Peyer's patch (tissue), 4 donors: ENCODE data around the gene IQGAP3.

Experiments
- POLR2A ChIP-seq, 2 donors: fragments of 450-650 bp; IDR thresholded peaks; one replicate each; pipeline ENCODE4 v1.5.1; 2017; ENCODE audit warnings: antibody characterized with exemption in 2 of 2, mild to moderate bottlenecking in 2 of 2, moderate library complexity in 2 of 2
- TF ChIP-seq, protein P1 (sequence below), 6 experiments: fragments of 450-650 bp in 4 of 6; fragments of 200-600 bp in 2 of 6; sonication (generic) in 1 of 6; IDR thresholded peaks; one replicate each; pipeline ENCODE4 v1.5.1; 2017 to 2019; ENCODE audit warnings: antibody characterized with exemption in 6 of 6, mild to moderate bottlenecking in 3 of 6, moderate library complexity in 1 of 6

DNA sequence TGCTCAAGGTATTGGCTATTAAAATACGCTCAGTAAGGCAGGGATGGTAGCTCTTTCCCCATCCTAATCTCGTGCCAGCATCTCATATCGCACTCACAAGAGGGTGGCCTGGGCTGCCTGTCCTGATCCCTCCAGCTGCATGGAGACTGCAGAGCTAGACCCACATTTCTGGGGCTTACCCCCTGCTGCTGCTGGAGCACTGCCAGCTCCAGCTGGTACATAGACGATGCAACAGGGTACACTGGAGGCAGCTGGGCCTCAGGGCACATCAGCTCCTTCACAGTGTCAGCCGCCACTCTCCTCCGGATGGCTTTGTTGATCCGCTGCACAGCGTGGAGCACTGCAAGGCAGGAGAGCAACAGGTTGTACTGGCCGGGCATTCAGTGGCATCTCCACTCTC lies 16.0 kb downstream of the IQGAP3 start:
- no peak for TF ChIP-seq POLR2A (IDR thresholded peaks at IDR 0.05)
- TF ChIP-seq, protein P1, sequence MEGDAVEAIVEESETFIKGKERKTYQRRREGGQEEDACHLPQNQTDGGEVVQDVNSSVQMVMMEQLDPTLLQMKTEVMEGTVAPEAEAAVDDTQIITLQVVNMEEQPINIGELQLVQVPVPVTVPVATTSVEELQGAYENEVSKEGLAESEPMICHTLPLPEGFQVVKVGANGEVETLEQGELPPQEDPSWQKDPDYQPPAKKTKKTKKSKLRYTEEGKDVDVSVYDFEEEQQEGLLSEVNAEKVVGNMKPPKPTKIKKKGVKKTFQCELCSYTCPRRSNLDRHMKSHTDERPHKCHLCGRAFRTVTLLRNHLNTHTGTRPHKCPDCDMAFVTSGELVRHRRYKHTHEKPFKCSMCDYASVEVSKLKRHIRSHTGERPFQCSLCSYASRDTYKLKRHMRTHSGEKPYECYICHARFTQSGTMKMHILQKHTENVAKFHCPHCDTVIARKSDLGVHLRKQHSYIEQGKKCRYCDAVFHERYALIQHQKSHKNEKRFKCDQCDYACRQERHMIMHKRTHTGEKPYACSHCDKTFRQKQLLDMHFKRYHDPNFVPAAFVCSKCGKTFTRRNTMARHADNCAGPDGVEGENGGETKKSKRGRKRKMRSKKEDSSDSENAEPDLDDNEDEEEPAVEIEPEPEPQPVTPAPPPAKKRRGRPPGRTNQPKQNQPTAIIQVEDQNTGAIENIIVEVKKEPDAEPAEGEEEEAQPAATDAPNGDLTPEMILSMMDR (IDR thresholded peaks at IDR 0.05), result no peak
